Measurements from ENCODE around the gene MRPL21.

MRPL21 gene

GRCh38 chr11:68934666-68935065 lies 31.0 kb upstream of the MRPL21 start:
- DNase-seq = no peak

DNA sequence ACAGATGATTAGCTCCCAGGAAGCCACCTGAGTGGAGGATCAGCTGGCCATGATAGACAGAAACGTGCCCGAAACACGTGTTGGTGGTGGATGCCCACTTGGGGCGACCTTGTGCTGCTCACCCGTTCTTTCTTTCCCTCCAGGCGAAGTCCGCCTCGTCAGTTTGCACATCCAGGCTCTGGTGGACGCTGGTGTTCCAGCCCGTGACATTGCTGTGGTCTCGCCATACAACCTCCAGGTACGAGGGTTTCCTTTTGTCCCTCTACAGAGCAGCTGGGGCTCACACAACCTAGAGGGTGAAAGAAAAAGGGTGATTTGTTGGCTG lies 30.7 kb upstream of the MRPL21 start:
- no peak for DNase-seq

DNA sequence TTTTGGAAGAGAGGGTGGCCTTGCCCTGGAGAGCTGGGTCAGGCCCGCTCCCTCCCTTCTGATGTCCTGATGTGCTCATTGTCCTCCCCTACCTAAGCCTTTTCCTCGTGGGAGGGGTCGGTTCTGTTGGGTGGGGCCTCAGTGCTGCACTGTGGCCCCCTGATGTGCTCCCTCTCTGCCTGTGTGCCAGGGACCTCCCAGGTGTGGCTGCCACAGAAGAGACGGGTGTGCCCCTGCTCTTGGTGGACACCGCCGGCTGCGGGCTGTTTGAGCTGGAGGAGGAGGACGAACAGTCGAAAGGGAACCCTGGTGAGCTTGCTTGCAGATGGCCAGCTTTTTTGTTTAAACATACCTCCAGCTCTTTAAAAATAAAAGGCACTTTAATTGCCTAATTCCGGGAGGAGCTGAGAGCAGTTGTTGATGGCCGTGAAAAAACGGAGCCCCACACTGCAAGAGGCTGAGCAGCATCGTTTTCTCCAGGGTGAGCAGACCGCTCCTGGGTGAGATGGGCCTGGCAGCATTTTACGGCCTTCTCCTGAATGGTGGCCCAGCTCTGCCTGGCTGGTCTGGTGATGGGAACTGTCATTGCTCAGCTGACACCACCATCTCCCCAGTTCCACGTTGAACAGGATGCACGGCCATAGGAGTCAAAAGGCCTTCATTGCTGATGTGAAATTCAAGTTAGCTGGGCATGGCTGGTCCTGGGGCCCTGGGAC lies 30.1 kb upstream of the MRPL21 start:
- DNase-seq = no peak

DNA sequence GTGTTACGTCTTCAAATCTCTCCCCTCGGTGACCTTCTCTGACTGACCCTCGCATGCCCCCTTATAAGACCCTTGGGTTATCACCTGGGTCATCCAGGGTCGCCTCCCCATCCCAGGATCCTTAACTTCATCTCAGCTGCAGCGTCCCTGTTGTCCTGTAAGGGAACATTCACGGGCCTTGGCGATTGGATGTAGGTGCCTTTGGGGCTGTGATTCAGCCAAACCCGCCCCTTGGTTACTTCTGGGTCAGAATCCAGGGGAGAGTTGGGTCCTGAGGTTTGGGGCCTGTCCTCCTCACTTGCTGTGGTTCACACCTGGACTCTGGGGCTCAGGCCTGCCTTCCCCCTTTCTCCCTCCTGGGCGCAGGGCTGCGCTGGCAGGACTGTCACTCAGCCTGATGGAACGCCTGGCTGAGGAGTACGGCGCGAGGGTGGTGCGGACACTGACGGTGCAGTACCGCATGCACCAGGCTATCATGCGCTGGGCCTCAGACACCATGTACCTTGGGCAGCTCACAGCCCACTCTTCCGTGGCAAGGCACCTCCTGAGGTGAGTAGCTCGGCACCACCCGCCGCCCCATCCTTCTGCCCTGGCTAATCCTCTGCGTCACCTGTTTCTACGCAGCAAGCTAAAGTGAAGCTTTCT lies 29.4 kb upstream of the MRPL21 start:
- no peak for DNase-seq

GRCh38 chr11:68932358-68932757 lies 28.7 kb upstream of the MRPL21 start:
- DNase-seq = no peak

- no peak for DNase-seq
These were observed 28.3 kb upstream of the MRPL21 start for GRCh38 chr11:68931911-68932310.

DNA sequence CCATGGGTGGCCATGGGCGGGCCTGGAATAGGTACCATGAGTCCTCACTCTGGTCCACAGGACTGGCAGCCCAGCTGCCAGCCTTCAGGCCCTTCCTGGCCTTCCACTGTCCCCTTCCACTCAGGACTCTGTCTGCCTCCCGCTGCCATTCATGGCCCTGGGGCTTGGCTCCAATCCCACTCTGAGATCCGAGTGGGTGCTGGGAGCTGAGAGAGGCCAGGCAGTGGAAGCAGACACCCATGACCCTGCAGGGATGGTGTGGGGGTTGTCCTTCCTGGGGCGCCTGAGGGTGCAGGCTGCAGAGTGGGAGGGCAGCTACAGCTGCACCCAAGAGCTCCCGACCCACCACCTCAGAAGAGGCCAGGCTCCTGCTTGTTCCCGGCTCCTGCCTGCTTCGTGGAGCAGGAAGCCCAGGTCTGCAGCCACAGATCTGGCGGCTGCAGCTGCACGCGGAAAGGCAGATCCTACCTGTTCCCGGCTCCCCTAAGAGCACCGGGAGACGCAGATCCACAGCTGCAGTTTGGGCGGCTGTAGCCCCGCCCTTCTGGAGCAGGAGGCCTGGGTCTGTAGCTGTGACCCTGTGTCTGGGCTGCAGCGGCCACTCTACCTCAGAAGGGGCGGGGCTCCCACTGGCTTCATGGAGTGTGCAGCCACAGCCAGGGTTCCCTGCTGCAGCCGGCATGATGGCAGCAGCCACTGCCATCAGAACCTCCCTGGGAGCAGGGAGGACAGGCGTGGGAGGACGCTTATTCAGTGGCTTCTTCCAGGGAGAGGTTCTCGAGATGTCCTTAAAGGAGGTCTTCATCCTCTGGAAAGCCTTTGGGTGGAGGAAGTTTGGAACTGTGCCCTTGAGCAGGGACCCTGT lies 27.6 kb upstream of the MRPL21 start:
- no peak for DNase-seq

- no peak for DNase-seq
These were observed 26.3 kb upstream of the MRPL21 start for GRCh38 chr11:68929706-68930570.

- DNase-seq = no peak
These were observed 25.5 kb upstream of the MRPL21 start for GRCh38 chr11:68929135-68929534.

DNA sequence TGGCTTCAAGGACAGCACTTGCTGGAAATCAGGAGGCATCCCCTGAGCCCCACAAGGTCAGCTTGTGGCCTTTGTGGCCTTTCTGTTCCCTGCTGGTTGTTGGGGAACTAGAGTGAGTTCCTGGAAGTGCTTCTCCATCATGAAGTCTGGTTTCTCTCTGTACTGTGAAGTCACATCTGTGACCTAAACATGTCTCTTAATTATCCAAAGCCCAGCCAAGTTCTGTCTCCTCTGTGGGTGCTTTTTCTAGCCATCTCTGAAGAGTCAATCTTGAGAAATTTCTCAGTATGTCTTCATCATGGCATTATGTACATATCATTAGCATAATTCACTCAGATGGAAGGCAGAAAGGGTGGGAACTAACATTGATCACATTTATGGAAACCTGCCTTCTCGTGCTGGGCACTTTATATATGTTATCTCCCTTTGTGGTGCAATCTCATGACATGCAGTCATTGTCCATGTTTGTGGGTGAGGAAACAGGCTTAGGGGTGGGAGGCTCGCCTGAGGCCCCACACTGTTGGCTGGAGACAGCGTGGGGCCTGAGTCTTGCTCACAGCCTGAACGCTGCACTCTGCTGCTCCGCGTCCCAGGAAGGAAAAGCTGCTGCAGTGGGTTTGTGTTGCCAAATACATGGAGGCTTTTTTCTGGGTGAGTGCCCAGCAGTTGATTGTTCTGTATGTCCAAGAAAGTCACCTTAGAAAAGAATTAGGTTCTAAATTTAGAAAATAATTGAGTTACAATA lies 24.7 kb upstream of the MRPL21 start:
- DNase-seq = no peak

- no peak for DNase-seq
These were observed 23.9 kb upstream of the MRPL21 start for GRCh38 chr11:68927280-68928135.

DNA sequence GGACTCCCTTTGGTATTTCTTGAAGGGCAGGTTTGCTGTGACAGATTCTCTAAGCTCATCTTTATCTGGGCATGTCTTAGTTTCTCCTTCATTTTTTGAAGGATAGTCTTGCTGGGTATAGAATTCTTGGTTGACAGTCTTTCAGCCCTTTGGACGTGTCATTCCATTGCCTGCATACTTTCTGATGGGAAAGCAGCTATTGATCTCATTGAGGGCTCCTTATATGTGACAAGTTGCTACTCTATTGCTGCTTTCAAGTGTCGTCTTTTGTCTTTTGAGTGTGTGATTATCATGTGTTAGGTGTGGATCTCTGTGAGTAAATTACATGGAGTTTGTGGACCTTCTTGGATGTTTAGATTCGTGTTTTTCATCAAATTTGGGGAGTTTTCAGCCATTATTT lies 22.0 kb upstream of the MRPL21 start:
- no peak for DNase-seq

- no peak for DNase-seq
These were observed 20.7 kb upstream of the MRPL21 start for GRCh38 chr11:68924073-68924925.

- DNase-seq = no peak
These were observed 20.0 kb upstream of the MRPL21 start for GRCh38 chr11:68923614-68924013.

GRCh38 chr11:68916439-68916838 lies 12.8 kb upstream of the MRPL21 start:
- no peak for DNase-seq

- no peak for DNase-seq
These were observed 11.1 kb upstream of the MRPL21 start for GRCh38 chr11:68914761-68915160.

DNA sequence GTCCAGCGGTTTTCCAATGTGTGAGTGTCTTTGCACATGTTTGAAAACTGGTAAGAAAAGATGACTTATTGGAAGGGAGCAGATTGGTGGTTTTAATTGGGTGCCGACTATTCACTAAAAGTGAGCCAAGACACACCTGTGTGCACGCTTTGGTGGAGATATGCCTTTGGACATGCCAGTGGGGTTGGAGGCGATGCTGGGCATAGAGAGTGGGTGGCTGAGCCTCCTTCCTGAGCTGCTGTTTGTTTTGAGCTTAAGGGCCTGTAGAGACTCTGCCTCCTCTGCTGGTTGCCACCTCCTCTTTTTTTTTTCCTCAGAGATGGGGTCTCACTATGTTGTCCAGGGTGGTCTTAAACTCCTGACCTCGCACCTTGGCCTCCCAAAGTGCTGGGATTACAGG lies 9.6 kb upstream of the MRPL21 start:
- DNase-seq = no peak

GRCh38 chr11:68912254-68912653 lies 8.6 kb upstream of the MRPL21 start:
- DNase-seq = no peak

DNA sequence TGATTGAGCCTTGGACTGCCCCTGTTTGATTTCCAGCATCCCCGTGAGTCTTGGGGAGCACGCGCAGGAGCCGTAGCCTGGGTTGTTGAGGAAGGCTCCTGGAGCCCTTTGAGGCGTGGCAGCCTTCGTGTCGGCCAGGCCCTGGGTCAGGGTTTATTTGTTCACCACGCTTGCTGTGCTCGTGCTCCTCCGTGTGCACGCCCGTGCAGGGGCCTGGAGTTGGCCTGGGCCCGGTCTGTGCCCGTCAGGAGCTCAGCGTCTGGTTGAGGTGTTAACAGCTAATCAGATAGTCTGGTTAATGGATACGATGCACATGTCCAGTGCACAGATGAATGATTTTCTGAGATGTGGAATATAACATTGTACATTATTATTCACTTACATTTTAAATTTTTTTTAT lies 8.1 kb upstream of the MRPL21 start:
- no peak for DNase-seq

DNA sequence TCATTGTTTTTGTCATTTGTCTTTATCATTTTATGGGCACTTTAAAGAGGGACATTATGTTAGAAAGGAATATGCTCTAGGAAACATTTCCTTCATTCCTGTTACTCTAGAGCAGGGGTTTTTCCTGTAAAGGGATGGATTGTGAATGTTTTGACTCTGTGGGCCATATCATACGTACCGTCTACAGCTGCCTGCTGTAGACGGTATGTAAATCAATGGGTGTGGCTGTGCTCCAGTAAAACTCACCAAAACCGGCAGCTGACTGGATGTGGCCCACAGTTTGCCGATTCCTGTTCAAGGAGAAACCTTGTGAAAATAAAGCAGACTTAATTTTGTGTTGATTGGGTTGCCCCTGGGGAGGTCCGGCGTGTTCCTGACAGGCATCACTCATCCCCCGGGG lies 7.3 kb upstream of the MRPL21 start:
- DNase-seq = no peak
